Activated T-helper 2 cell treated with anti-CD3 and anti-CD28 coated beads, Interferon-gamma antibody, Interleukin-2, Interleukin-4, amounts not matched to agents 10 μg/mL and 5 μg/mL and 100 μg/mL, durations not matched to agents 14 hours and 24 hours and 36 hours (primary cell): Measurements from ENCODE around the gene APOL4. TPM values are rescaled to one million over a fixed set of nuclear protein-coding genes. Genes with fewer than 3 reads are reported as not detected.

ENCODE experiments used
- DNase-seq: peaks from one replicate; pipeline ENCODE4 v3.0.0; 2021; ENCODE audit warnings: low spot score
- H3K27ac Mint-ChIP-seq: one replicate; pipeline ENCODE4 v1.8.0; 2021; ENCODE audit warnings: mixed read lengths
- H3K27me3 Mint-ChIP-seq: one replicate; pipeline ENCODE4 v1.8.0; 2021; ENCODE audit warnings: low read depth, mixed read lengths
- H3K36me3 Mint-ChIP-seq: one replicate; pipeline ENCODE4 v1.8.0; 2021; ENCODE audit warnings: low read depth, mixed read lengths
- H3K4me1 Mint-ChIP-seq: one replicate; pipeline ENCODE4 v1.8.0; 2021; ENCODE audit warnings: low read depth, mixed read lengths
- H3K4me3 Mint-ChIP-seq: one replicate; pipeline ENCODE4 v1.8.0; 2021; ENCODE audit warnings: low read depth, mild to moderate bottlenecking, moderate library complexity, mixed read lengths
- H3K9me3 Mint-ChIP-seq: one replicate; pipeline ENCODE4 v1.8.0; 2021; ENCODE audit warnings: mixed read lengths
- intact Hi-C: fragments of 100-400 bp; cut with micrococcal nuclease; formaldehyde crosslinking; loops from one replicate; pipeline ENCODE4 v1.15.1; 2023
- total RNA-seq: library from RNA; stranded (reverse); gene quantifications from 2 replicates; pipeline ENCODE4 v1.2.3, GENCODE V29; 2022

Gene APOL4
- total RNA-seq, 1 donor from 2014 or later: 0.52 TPM

DNA sequence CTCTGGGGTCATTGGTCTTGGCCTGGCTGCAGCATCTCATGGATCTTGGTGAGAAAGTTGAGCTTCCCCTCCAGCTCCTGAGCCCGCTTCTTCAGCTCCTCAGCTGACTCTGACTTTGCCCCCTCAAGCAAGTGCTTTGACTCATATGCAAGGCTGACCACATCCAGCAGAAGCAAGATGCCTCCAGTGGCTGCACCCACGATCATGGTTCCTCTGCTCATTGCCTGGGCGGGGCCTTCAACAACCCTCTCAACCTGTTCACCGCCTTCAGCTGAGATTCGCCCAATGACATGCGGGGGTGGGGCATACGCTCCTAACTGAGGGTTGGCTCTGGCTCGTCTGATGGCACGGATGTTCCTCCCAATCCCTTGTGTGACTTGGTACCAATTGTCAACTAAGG lies 25.8 kb upstream of the APOL4 start:
- Mint-ChIP-seq H3K4me3 (no peak overlapping the region), H3K4me1 (peaks cover 4% of the 10 kb centered on the region), H3K9me3 (no peaks in the 10 kb centered on the region), H3K27ac (no peak overlapping the region), H3K27me3 (no peaks in the 10 kb centered on the region), H3K36me3 (peaks cover 67% of the 10 kb centered on the region)
- DNase-seq: no peak
- intact Hi-C loops: no loop called here

DNA sequence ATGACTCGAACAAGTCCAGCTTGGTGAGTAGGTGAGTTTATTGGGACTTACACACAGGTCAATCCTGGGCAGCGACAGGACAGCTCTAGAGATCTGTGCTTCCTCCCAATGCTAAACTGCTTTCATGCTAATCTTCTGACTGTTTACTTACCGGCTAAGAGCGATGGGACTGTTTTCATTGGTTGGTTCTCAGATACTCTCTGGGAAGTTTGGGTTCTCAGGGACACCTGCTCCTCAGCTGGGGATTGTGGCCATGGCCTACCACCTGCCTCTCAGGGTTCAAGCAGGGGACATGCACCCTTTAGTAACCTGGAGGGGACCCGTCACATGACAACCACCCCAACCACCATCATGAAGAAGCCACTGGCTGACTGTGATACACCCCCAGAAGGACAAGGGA lies 24.6 kb upstream of the APOL4 start:
- no peak for DNase-seq
- H3K9me3 Mint-ChIP-seq: no peaks in the 10 kb centered on the region
- H3K27ac Mint-ChIP-seq: no peak overlapping the region
- intact Hi-C loops: no loop called here
- no peak overlapping the region for H3K4me3 Mint-ChIP-seq
- H3K27me3 Mint-ChIP-seq: peaks cover 3% of the 10 kb centered on the region
- peaks cover 55% of the 10 kb centered on the region for H3K36me3 Mint-ChIP-seq
- H3K4me1 Mint-ChIP-seq: peaks cover 4% of the 10 kb centered on the region

DNA sequence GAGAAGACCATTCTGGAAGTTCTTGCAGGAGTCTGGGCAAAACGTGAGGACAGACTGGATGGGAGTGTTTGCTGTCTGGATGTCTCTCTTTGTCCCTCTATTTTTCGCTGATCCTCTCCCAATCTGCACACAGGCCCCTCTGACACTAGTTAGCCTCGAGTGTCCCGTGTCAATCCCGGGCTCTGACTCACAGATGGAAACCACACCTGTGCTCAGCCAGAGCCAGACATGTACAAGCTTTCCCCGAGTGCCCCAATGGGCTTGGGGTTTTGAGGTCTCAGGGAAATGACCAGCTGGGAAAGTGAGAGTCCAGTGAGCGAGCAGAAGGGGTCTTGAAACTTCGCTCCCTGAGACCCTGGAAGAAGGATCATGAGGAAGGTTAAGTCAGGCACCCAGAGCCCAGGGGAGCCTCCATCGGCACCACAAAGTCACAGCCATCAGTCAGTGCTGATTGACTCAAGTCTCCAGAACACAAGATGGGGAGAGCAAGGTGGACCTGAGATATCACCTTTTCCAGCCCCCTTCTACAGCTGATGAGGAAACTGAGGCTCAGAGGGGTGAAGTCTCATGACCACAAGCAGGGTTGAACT lies 23.8 kb upstream of the APOL4 start:
- DNase-seq: no peak
- Mint-ChIP-seq H3K36me3 (peaks cover 48% of the 10 kb centered on the region), H3K27me3 (peaks cover 8% of the 10 kb centered on the region), H3K27ac (no peak overlapping the region), H3K4me3 (no peak overlapping the region), H3K9me3 (no peaks in the 10 kb centered on the region), H3K4me1 (peaks cover 4% of the 10 kb centered on the region)
- intact Hi-C loops: no loop called here

DNA sequence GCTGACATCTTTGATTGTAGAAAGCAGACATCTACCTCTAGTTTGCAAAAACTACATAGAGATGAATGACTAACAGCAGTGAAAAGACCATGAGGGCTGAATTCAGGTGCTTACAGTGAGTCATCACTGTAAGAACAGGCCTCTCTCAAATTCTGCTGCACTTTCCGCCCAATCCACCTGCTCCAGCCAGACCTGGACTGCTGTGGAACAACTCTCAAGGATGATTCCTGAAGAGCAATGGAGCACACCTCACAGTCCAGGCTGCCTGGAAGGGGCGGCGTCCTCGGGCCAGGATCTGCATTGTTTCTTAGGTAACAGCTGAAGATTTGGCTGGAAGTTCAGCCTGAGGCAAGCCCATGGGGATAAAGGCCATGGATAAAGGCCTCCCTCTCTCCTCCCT lies 22.6 kb upstream of the APOL4 start:
- no peak overlapping the region for H3K4me3 Mint-ChIP-seq
- H3K27ac Mint-ChIP-seq: no peak overlapping the region
- no peaks in the 10 kb centered on the region for H3K9me3 Mint-ChIP-seq
- intact Hi-C loops: no loop called here
- peaks cover 2% of the 10 kb centered on the region for H3K4me1 Mint-ChIP-seq
- no peak for DNase-seq
- H3K36me3 Mint-ChIP-seq: peaks cover 37% of the 10 kb centered on the region
- H3K27me3 Mint-ChIP-seq: peaks cover 16% of the 10 kb centered on the region

DNA sequence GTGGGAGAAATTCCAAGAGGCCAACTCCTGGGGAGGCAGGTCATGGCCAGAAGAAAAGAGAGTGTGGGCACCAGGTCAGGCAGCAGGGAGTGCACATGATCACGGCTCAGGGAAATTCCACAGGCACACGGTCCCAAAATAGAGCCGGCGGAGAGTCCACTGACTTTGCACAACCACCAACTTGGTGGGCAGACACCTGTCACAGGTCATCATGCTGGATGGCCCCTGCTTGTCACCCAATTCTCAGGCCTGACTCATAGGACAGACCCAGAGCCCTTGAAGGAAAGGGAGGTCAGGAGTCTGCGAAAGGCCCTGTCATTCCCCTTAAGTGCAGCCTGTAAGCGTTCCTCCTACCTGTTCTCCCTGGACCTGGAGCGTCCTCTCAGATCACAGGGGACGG lies 21.9 kb upstream of the APOL4 start:
- Mint-ChIP-seq H3K27ac (no peak overlapping the region), H3K4me1 (peaks cover 2% of the 10 kb centered on the region), H3K4me3 (no peak overlapping the region), H3K9me3 (no peaks in the 10 kb centered on the region), H3K36me3 (peaks cover 30% of the 10 kb centered on the region), H3K27me3 (peaks cover 23% of the 10 kb centered on the region)
- DNase-seq: no peak
- intact Hi-C loops: no loop called here

DNA sequence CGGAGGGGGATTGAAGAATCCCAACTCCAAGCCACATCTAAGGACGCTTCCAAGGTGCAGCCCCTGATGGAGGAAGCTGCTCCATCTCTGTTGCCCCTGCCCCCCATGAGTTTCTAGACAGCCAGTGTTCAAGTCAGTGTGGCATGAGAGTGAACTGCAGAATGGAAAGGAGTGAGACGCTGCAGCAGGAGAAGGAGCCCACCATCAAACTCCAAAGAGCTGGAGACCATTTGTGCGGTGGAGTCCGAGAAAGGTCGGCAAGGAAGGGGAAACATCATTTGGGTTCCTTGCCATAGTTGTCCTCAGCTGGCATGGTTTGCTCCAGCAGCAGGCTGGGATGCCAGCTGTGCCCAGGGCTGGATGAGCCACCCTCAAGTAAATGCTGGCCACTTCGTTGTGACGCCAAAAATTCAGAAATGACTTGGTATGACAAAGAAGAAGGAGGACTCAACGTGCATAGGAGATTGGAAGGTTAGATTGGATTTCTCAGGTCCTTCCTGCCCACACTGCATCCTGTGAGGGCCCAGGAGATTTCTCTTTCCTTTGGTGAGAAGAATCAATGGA lies 21.4 kb upstream of the APOL4 start:
- peaks cover 28% of the 10 kb centered on the region for H3K27me3 Mint-ChIP-seq
- intact Hi-C loops: no loop called here
- H3K4me3 Mint-ChIP-seq: no peak overlapping the region
- no peak for DNase-seq
- H3K36me3 Mint-ChIP-seq: peaks cover 25% of the 10 kb centered on the region
- H3K9me3 Mint-ChIP-seq: no peaks in the 10 kb centered on the region
- H3K4me1 Mint-ChIP-seq: peaks cover 2% of the 10 kb centered on the region
- H3K27ac Mint-ChIP-seq: no peak overlapping the region

DNA sequence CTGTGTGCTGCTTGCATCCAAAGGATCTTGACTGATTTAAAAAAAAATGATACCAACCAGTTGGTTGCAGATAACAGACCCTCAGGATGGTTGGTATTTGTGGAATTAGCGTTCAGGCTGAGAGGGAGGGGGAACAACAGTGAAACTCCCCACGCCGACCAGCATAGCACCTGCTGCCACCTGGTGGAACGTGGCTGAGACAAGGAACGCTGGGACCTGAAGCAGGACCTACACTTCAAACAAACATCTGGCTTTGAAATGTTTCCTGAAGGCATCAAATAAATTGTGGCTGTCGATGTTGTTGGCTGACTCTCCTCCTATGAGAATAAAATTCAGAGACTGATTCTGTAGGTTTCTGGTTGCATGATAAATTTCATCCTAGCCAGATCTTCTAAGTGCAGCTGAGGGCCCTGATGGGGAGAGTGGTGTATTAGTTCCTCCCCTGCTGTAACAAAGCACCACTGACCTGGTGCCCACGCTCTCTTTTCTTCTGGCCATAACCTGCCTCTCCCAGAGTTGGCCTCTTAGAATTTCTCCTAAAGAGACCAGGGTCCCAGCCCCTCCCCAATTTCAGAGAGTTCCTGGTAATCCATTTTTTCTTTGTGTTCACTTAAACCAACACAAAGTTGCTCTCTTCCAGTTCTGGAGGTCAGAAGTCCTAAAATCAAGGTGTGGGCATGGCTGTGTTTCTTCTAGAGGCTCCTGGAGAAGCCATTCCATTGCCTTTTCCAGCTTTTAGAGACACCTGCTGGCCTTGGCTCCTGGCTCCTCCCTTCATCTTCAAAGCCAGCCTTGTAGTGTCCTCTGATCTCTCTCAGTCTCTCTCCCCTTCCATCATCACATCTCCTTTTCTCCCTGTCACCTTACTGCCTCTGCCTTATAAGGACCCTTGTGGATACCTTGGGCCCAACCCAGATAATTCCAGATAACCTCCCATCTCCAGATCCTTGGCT lies 20.5 kb upstream of the APOL4 start:
- no peak overlapping the region for H3K27ac Mint-ChIP-seq
- intact Hi-C loops: no loop called here
- no peaks in the 10 kb centered on the region for H3K9me3 Mint-ChIP-seq
- peaks cover 2% of the 10 kb centered on the region for H3K4me1 Mint-ChIP-seq
- peaks cover 34% of the 10 kb centered on the region for H3K27me3 Mint-ChIP-seq
- no peak for DNase-seq
- H3K4me3 Mint-ChIP-seq: no peak overlapping the region
- peaks cover 17% of the 10 kb centered on the region for H3K36me3 Mint-ChIP-seq

DNA sequence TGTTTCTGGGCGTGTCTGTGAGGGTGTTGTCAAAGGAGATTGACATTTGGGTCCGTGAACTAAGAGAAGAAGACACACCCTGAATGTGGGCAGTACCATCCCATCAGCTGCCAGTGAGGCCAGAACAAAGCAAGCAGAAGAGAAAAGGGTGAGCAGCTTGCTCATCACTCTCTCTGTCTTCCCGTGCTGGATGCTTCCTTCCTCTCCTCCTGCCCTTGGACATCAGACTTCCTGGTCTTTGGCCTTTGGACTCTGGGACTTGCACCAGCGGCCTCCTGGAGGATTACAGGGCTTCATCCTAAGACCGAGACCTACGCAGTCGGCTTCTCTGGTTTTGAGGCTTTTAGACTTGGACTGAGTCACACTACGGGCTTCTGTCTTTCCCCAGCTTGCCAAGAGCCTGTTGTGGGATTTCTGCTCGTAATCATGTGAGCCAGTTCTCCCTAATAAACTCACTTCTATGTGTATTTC lies 18.9 kb upstream of the APOL4 start:
- no peak overlapping the region for H3K4me3 Mint-ChIP-seq
- peaks cover 2% of the 10 kb centered on the region for H3K4me1 Mint-ChIP-seq
- H3K27me3 Mint-ChIP-seq: peaks cover 42% of the 10 kb centered on the region
- intact Hi-C loops: no loop called here
- no peak for DNase-seq
- no peak overlapping the region for H3K27ac Mint-ChIP-seq
- peaks cover 5% of the 10 kb centered on the region for H3K36me3 Mint-ChIP-seq
- H3K9me3 Mint-ChIP-seq: no peaks in the 10 kb centered on the region

DNA sequence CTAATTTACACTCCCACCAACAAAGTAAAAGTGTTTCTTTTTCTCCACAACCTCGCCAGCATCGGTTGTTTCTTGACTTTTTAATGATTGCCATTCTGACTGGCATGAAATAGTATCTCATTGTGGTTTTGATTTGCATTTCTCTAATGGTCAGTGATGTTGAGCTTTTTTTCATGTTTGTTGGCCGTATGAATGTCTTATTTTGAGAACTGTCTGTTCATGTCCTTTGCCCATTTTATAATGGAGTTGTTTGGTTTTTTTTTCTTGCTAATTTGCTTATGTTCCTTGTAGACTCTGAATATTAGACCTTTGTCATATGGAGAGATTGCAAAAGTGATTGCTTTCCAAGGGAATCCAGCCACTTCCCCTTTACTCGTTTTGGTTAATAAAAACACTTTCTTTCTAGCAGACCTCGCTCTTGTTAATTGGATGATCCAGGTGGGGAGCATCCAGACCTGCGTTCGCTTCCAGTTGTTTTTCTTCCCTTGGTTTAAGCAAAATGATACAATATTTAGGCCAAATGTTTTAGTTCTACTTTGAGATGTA lies 17.1 kb upstream of the APOL4 start:
- DNase-seq: no peak
- intact Hi-C loops: no loop called here
- no peak overlapping the region for H3K27ac Mint-ChIP-seq
- H3K4me3 Mint-ChIP-seq: no peak overlapping the region
- H3K27me3 Mint-ChIP-seq: peaks cover 55% of the 10 kb centered on the region
- H3K9me3 Mint-ChIP-seq: no peaks in the 10 kb centered on the region
- H3K36me3 Mint-ChIP-seq: no peaks in the 10 kb centered on the region
- peaks cover 2% of the 10 kb centered on the region for H3K4me1 Mint-ChIP-seq

DNA sequence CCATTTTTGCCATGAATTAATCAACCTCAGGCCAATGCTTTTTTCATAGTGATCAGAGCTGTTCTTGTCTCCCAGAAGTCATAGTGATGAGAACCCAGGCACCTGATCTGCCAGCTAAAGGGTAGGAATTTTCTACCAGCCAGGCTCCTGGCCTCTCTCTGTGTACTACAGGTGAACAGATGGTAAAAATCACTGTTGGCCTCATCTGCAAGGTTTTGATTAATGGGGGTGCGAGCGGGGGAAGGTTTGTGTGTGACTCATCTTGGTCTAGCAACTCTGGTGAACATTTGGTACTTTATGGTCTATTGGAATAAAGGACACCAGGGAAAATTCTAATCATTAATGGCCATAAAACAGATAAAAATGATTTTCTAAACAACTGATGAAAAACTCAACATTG lies 14.4 kb upstream of the APOL4 start:
- Mint-ChIP-seq H3K4me1 (peaks cover 4% of the 10 kb centered on the region), H3K27me3 (peaks cover 73% of the 10 kb centered on the region), H3K27ac (no peak overlapping the region), H3K9me3 (no peaks in the 10 kb centered on the region), H3K4me3 (no peak overlapping the region), H3K36me3 (no peaks in the 10 kb centered on the region)
- intact Hi-C loops: no loop called here
- no peak for DNase-seq

DNA sequence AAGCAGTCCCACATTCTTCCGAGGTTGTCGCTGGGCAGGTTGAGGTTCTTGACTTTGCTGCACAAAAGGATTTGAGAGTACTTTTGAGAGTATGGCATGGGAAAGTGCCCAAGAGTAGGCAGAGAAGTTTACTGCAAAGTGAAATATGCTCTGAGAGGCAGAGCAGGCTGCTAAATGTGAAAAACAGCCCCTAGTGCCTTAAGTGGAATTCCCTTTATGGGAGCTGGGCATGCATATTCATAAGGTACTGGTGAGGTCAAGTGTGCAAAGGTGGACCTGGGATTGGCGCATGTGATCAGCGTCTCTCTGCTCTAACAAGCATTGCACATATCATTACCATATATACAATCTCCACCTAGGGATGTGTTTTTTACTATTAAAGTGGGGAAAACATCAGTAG lies 12.0 kb upstream of the APOL4 start:
- Mint-ChIP-seq H3K9me3 (peaks cover 5% of the 10 kb centered on the region), H3K4me1 (peaks cover 4% of the 10 kb centered on the region), H3K4me3 (no peak overlapping the region), H3K27me3 (peaks cover 68% of the 10 kb centered on the region), H3K36me3 (no peaks in the 10 kb centered on the region), H3K27ac (no peak overlapping the region)
- no peak for DNase-seq
- intact Hi-C loops: no loop called here

DNA sequence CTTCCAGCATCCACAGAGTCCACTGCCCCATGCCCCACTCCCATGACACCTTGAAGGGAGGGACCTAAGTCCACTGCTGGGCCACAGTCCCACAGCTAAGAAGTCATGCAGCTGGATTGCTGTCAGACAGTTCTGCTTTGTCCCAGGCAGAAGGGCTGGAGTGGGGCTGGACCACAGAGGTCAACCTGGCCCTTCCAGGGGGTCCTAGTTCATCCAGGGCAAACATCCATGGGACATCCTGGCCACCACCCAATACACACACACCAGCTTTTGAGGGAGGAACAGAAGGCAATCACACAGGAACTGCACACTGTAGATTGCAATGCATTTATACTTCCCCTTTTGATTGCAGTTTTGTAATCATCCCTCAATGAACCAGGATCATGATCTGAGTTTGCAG lies 11.3 kb upstream of the APOL4 start:
- no peak overlapping the region for H3K4me3 Mint-ChIP-seq
- DNase-seq: no peak
- H3K4me1 Mint-ChIP-seq: peaks cover 5% of the 10 kb centered on the region
- H3K27me3 Mint-ChIP-seq: peaks cover 63% of the 10 kb centered on the region
- H3K36me3 Mint-ChIP-seq: no peaks in the 10 kb centered on the region
- peaks cover 5% of the 10 kb centered on the region for H3K9me3 Mint-ChIP-seq
- intact Hi-C loops: no loop called here
- H3K27ac Mint-ChIP-seq: no peak overlapping the region
